Stimulated activated CD8-positive, alpha-beta memory T cell treated with anti-CD3 and anti-CD28 coated beads, Interleukin-4, amount 100 ng/mL, for 1 hour (primary cell): Measurements from ENCODE around the gene BRD3OS.

Source experiments
- DNase-seq, 2 donors: peaks; one replicate each; pipeline ENCODE4 v3.0.0-alpha.2; 2020; ENCODE audit warnings: low read depth in 2 of 2, low spot score in 1 of 2

BRD3OS gene, protein sequence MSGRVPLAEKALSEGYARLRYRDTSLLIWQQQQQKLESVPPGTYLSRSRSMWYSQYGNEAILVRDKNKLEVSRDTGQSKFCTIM

DNA sequence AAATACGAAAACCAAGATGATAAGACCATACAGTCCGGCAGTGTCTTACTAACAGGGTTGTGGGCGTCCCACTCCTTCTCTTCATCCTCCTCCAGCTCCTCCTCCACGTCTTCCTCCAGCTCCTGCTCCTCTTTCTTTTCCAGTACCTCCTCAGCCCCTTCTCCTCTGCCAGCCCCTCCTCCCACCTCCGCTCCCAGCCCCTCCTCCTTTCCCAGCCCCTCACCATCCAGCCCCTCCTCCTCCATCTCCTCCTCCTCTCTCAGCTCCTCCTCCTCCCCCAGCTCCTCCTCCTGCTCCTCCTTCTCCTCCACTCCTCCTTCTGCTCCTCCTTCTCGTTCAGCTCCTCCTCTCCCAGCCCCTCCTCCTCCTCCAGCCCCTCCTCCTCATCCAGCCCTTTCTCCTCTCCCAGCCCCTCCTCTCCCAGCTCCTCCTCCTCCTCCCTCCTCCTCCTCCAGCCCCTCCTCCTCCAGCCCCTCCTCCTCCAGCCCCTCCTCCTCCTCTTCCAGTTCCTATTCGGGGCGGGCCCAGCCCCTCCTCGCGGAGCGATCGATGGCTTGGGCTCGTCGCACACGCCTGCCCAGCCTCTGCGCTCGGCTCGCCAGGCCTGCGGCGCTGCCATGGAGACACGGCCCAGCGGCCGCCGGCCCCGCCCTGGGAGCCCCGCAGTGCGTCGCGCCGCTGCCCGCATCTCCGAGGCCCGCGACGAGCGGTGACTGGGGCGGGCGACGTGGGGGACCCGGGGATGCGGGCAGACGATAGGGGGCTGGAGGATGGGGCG is at the start of gene BRD3OS:
TSS of gene BRD3OS (plus strand) at position 654 of the 778 bp plus-strand sequence. CDS start 1,267 bp downstream, outside the sequence.
- peak; percentile 72 to 82 for DNase-seq

DNA sequence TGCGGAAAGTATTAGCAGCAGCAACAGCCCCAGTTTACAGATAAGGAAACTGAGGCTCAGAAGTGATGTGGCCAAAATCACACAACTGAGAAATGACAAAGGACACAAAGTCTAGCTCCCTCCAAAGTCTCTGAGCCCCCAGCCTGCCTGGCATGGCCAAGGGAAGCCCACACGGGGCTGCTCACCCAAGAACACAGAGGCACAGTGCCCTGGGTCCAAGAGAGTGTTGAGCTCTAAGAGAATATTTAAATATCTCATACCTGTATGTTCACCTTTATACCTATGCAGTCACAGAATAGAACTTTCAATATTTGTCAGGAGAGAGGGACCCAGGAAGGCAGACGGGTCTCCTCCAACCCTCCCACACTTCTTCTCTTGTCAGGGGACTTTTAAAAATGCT is 49.8 kb upstream of the BRD3OS start:
- no peak for DNase-seq

DNA sequence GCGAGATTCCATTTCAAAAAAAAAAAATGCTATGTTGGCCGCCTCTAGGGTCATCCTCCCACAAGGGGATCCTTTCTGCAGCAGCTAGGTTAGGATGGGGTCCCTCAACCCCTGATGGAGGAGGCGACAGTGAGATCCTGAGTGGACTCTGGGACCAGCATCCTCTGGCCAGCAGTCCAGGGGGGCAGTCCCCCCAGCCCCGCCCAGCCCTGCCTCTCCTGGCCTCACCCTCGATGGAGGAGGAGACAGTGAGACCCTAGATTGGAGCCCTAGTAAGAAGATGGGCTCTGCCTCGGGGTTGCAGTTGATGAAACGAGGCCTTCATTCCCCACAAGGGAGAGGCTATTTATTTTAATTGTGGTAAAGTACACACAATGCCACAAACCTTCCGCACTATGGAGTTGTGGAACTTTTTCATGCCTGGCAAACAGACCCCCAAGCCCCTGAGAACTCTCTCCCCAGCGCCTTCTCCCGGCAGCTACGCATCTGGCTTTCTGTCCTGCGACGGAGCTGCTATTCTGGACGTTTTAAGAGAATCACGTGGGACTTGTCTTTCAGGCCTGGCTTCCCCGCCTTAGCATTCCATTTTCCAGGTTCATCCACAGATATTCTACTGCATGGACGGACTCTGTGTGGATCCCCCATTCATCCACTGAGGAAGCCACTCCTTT is 49.0 kb upstream of the BRD3OS start:
- no peak for DNase-seq

DNA sequence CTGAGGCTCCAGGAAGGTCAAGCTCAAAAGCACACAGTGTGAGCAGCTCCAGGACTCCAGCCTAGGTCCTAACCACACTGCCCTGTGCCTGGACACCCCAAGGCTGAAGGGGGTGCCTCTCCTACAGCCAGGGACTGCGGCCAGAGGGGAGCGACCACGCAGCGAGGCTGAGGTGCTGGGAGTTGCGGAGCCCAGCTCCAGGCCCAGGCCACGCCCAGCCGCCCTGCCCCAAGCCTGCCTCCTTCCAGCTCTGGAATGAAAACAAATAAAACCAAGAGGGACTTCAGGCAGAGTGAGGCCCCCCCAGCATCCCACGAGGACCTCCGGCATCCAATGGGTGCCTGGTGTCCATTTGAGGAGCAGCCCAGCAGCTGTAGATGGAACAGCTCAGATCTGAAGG is 48.4 kb upstream of the BRD3OS start:
- no peak for DNase-seq

DNA sequence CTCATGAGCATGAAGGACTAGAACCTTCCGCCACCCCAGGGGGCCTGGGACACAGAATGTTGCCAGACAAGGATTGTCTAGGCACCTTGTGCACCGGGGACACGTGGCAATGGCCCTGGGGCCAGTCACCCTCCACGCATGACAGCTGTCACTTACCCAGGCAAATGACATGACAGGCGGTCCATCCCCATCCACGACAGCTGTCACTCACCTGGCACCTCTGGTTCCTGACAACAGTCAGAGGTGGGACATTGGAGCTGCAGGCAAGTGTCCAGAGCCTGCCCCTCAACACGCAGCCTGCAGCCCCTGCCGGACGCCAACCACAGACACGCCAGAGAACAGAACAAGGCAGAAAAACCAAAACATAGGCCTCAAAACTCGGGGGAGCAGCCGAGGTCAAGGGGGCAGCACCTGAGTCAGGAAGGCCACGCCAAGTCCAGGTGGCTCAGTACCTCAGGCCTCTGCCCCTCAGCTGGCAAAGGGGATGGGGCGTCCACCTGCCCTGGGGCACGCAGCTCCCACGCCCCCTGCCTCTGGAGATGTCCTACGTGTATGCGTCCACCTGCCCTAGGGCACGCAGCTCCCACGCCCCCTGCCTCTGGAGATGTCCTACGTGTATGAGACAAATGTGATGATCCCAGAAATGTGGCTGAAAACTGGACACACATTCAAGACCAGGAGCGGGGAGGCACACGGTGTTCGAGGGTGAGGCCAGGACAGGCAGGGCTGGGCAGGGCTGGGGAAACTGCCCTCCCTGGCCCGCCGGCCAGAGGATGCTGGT is 47.7 kb upstream of the BRD3OS start:
- no peak for DNase-seq

DNA sequence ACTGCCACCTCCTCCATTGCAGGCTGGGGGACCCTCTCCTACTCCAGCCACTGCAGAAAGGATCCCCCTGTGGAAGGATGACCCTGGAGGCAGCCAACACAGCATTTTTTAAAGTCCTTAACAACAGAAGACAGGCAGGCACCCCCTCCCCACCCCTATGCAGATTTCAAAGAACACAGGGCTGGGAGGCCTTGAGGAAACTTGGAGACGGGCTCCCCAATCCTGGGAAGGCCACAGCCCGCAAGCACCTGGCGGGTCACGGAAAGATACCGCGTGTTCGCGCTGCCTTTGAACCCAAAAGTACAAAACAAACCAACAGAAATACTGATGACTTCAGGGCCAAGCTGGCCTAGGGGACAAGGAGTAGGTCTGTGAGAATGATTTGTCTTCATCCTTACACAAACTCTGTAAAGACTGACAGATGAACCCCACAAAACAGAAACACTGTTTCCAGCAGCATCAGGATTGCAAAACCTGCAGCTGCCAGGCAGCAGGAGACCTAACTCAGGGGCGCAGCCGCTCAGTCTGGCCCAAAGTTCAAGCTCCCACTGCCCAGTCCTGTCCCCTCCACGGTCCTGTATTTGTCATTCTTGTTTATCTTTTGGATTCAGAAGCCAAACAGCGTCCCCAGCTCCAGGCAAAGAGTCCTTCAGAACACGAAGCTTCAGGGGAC is 46.9 kb upstream of the BRD3OS start:
- DNase-seq, result no peak

DNA sequence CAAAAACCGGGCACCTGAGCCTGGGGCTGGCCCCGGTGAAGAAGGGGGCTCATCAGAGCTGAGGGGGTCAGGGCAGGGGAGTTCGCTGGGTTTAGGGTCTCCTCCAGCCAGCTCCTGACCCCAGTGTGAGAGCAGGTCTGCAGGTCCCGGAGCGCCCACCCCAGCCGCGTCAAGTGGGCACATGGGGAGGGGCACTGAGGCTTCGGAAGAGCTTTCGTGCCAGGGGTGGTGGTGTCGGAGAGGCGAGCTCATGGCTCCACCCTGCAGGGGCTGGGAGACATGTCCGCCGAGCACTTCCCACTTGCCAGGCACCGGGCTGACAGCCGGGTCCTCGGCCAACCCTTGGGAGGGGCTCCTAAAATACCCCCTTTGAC is 46.4 kb upstream of the BRD3OS start:
- DNase-seq, result no peak

DNA sequence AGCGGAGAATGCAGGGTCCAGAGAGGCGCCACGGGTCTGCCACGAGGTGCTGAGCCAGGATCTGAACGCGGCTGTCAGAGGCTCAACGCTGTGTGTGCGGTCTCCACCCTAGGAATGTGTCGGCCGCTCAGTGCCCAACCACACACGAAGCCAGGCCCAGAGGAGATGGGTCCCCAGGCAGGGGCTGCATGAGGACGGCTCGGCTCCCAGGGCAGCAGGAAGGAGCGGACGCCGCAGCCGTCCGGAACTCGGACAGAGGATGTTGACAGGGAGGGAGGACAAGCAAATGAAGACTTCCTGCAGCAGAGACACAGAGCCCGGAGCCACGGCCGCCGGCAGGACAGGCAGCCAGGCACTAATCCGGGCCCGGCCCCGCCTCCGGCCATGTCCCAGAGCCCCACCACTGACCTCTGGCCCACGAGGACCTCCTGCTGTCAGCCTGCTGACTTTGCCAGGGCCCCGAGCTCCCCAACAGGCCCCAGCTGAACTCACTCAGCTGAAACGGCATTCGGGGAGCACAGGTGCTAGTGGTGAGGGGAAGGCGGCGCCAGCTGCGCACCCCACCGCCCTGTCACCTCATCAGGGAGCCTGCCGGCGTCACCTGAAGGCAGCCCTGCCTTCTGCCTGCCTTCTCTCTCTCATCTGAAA is 45.9 kb upstream of the BRD3OS start:
- DNase-seq, result no peak

DNA sequence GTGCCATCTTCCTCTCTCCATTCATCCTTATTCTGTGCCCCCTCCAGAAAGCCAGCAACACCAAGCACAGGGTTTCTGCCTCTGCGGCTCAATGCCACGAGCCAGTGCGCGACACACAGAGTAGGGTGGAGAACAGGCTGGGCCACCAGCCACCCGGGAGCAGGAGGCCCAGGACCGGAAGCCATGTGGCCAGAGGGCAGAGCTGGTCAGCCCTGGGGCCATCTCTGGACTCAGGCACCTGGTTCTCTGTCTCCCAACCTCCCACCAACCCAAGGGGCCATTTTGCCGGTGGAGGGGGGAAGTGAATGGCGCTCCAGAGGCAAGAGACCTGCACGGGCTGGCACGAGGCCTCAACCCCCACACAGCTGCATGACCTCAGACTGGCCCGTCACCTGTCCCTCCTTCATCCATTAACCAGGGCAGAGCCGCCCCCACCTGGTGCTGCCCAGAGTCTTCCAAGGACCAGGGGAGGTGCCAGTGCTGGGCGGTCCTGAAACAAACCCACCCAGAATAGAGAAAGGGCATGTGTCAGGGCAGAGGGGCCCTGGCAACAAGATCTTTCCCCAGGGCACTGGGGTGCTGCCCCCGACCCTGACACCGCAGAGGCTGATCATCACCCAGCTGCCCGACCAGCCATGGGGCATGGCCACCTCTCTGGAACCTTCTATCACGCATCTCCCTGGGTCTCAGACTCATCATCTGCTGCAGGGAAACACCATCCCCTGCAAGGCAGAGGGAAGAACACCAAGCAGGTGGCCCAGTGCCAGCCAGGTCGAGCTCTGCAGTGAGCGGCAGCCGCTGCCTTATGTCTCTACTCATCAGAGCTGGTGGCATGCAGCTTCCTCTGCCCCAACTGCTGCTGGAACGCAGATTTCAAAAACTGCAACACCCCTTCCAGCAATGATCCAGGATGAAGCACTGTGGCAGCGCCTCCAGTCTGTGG is 45.1 kb upstream of the BRD3OS start:
- DNase-seq, result no peak

DNA sequence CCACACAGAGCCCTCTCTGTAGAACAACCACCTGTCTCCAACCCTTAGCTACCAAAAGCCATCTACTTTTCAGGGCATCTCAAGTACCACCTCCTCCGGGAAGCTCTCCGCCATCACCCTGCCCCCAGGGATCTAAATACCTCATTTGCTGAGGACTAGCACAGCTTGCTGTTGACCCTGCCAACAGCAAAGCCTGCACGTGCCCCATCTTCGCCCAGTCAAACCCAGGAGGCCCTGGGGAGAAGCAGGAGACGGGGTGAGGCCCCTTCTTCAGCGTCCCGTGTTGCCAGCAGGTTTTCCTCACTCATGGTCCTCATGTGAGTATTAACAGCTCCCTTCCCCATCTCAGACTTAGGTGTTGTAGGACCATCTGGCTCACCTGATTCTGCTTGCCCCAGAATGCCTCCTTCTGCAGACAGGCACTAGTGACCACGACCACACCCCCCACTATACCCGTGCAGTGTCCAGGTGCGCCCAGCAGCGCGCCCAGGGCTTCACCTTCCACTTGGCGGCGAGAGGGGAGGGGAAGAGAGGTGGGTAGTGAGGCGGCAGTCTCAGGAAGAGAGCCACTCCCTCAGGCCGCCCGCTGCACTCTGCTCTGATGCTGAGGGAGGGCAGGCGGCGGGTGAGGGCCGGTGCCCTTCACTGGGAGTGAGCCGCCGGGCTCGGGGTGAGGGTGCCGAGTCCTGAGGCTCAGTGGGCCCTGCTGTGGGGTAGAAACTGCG is 44.3 kb upstream of the BRD3OS start:
- DNase-seq, result no peak

DNA sequence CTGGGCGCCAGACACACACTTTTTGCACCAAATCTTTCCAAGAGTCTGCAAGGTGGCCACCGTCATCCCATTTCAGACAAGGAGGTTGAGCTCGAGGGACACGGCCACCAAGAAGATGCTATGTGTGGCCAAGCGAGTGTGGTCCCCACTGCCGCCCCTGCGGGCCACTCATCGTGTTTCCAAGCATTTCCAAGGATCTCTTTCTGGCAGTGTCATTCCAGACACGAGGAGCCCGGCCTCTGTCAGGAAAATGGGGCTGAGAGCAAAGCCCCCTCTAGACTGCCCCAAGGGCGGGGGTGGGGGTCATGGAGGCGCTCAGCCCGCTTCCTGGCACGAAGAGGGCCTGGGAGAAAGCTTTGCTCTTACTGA is 43.7 kb upstream of the BRD3OS start:
- no peak for DNase-seq

DNA sequence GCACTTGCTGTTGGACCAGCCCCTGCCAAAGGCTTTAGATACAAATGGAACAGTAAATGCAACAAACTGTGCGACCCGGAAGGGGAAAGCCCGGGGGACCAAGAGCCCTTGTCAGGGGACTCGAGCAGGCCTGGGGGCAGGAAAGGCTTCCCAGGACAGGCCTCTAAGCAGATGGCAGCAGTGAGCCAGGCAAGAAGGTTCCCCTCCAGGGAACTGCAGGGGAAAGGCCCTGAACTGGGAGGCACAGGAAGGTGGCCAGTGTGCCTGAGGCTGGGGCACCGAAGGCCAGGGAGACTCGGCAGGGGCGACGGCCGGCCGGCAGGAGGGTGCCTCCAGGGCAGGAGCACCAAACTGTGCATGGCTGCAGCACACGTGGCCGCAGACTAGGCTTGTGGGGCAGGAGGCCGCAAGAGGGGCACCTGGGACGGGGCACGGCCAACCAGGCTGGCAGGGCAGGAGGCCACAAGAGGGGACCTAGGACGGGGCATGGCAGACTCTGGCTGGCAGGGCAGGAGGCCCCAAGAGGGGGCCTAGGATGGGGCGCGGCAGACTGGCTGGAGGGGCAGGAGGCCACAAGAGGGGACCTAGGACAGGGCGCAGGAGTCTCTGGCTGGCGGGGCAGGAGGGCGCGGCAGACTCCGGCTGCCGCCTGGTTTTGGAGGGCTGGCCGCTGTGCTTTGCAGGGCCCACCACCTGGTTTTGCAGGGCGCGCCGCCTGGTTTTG is 43.2 kb upstream of the BRD3OS start:
- DNase-seq, result no peak

DNA sequence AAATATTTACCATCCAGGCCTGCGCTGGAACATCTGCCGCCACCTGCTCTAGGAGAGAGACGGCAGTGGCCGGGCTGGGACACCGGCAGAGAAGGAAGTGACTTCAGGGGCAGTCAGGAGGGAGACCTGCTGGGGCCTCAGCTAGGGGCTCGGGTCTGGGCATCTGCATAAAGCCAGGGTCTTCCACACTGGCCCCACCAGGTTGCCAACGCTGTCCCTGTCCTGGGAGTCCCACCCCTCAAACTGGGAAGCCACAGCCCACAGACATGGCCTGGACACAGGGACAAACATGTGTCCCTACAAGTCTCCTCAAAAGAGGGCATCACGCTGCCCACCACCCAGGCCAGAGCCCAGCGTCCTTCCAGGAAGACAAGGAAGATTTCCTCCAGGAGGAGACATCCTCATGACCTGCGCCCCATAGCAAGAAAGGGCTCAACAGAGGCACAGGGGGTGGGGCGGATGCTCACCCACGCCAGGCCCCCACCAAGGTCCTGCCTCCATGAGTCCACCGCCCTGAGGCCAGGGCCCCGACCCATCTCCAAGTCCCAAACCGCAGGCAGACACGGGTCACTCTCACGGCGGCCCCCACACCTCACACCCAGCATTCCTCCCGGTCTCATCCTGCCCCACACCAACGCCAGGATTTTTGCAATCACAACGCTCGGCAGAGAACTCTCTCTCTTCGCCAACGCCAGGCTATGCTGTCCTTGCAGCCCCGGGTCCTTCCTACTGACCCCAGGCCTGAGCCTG is 42.1 kb upstream of the BRD3OS start:
- DNase-seq, result no peak

DNA sequence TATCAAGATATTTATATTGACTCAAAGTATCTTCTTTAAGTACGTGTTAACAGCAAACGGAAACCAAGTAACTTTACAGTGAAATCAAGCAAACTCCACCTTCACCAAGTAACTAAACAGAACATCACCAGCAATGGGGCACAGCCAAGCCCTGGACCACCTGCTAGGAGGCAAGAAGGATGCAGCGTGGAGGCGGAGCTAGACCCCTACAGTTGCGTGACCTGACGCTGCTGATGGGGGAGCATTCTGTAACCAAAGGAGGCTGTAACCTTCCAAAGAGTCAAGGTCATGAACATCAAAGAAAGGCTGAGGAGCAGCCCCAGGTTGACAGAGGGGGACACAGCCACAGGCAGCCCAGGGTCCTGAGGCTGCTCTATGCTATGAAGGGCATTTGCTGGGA is 39.2 kb upstream of the BRD3OS start:
- no peak for DNase-seq

DNA sequence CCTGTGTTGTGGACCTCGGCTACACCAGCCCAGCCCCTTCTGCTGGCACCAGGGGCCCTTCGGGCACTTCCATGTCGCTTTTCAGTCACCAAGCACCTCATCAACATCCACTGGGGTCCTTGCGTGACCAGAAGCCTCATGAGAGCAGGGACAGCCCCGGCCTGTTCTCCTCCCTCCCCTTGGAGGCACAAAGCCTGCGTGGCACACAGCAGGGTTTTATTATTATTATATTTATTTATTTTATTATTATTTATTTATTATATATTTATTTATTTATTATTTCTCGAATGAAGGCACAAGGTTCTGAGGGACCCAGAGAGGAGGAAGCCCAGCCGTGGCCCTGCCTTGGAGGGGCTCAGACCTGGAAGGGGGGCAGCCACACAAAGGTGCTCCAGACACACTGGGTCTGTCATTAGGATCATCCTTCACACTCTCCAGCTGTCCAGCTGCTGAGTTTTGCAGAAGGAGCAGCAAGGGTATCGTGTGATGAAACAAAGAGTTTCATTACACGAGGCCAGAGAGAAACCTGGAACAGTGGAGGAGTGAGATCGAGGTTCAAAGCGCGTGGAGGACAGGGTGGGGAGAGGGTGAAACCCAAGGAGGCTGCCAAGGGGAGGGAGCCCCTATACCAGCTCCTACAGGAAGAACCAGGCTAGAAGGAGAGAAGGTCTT is 38.4 kb upstream of the BRD3OS start:
- no peak for DNase-seq

DNA sequence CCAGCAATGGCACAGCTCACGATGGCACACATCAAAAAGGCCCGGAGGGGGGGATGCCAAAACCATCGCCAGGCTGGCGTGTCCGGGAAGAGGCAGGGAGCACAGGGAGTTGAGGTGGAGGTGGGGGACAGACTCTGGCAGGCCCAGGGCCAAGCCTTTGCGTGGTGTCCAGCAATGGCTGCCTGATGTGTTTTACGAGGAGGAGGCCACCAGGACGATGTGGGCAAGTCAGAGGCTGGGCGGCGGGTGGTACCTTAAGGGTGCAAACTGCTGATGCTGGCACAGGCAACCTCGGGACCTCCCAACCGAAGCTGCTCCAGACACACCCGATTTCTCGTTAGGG is 37.9 kb upstream of the BRD3OS start:
- no peak for DNase-seq

DNA sequence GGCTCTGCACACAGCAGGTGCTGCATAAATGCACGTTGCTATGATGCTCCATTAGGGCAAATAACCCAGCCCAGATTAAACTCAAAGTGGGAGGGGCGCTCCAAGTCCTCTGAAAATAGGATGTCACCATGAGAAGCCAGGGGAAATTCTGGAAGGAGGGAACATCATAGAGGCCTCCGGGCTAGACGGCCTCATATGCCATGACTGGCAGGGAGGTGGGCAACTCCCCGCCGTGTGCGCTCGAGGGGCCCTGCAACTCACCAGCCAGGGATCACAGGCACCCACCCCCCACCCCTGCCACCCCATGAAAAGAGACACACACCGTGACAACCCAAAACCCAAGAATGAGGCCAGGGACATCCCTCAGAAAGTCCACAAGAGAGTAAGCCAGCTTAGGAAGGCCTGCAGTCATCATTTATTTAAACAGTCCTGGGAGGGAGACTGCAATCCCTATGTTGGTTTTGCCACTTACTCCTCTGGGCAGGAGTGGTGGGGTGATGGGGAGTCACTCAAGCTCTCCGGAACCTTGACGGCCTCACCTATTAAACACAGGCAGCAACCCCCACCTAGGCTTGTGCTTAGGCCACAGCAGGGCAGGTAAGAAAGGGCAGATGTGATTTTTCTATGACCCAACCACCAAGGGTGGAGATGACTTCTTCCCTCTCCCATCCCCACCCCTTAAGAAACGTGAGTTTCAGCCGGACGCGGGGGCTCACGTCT is 37.2 kb upstream of the BRD3OS start:
- DNase-seq, result no peak
